HG03064 (cell line): ENCODE data around the gene CFAP54.
"Not testable (repeated sequence)": the region's sequence is repeated elsewhere in the genome, so short reads cannot be mapped to it uniquely, and the experiment has no call there.

Experiments used
- ATAC-seq: cut with Tn5 transposase; IDR thresholded peaks from one replicate; pipeline ENCODE4 v1.9.1; 2021; ENCODE audit warnings: low read depth; ENCODE audit not compliant: unreplicated experiment

CFAP54 gene

DNA sequence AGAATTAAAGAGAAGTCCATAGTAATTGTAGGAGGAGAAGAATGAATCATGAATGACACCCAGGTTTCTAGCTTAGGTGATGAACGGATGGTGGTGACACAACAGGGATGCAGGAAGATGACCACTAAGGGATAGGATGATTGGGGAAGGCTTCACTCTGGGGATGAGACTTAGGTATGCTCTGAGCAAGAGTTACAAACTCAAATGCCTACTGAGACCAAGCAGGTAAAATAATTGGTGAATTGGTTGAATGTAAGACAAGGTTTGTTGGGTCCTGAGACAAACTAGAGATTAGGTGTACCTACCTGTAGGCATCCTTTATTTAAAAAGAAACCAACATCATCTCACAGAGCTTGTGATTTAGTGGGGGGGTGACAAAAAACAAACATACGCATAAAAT, 116.3 kb downstream of the CFAP54 start:
- no peak for ATAC-seq

- no peak for ATAC-seq
Observed at GRCh38 chr12:96606134-96606533, 116.8 kb downstream of the CFAP54 start.

GRCh38 chr12:96606644-96607043, 117.3 kb downstream of the CFAP54 start:
- no peak for ATAC-seq

- no peak for ATAC-seq
Observed at GRCh38 chr12:96617178-96617577, 127.8 kb downstream of the CFAP54 start.

- no peak for ATAC-seq
Observed at GRCh38 chr12:96623155-96623554, 133.8 kb downstream of the CFAP54 start.

DNA sequence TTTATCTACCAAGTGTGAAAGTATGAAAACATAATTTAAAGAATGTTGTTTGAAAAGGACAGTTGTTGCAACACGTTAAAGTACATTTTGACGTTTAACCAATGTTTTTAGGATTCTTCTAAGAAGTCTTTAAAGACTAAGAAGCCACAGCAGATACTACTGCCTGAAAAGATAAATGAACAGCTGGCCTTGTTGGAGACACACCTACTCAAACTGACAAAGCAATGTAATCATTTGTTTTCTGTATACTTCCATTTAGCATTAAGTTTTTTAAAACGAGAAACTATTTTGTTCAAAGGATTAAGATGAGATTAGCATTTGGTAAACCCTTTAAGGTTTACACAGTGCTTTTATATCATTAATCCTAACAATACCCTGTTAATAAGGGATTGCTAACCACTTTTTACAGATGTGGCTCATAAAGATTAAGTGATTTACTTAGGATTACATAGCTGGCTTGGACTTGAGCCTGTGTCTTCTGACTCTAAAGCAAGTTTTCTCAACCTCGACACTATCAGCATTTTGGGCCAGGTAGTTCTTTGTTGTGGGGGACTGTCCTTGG, 134.4 kb downstream of the CFAP54 start:
- ATAC-seq: no peak

DNA sequence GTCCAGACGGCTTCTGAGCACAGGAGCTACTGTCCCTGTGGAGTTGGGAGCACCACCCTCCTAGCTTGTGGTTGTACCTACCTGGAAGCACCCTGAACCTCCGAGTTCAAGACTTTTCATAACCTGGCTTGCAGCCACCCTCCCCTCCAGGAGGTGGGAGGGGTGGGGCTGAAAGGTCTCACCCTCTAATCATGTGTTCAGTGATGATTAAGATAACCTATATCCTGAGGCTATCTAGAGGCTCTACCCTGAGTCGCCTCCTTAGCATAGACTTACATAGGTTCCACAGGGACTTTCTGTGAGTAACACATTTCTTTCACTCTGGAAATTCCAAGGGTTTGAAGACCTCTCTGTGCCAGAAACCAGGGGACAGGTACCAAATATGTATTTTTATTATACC, 146.5 kb downstream of the CFAP54 start:
- no peak for ATAC-seq

- ATAC-seq: no peak
Observed at GRCh38 chr12:96636895-96637294, 147.5 kb downstream of the CFAP54 start.

DNA sequence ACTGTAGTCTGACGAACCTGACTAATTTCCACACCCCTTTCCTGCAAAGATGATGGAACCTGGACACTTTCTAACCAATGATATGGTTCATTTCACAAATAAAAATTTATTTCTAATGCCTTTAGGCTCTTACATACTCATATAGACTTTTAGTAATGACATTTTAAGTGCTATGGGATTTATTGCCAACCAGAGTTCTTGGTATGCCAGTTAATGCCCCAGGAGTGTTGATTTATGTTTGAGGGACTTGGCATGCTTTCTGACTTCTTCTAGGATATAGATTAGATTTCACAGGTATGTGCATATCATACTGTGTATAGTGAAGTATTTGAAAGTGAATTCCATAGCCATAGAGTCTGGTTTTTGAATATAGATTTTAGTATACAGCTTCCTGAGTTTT, 159.5 kb downstream of the CFAP54 start:
- no peak for ATAC-seq

- ATAC-seq: no peak
Observed at GRCh38 chr12:96652870-96653269, 163.5 kb downstream of the CFAP54 start.

- ATAC-seq: no peak
Observed at GRCh38 chr12:96658075-96658474, 168.7 kb downstream of the CFAP54 start.

DNA sequence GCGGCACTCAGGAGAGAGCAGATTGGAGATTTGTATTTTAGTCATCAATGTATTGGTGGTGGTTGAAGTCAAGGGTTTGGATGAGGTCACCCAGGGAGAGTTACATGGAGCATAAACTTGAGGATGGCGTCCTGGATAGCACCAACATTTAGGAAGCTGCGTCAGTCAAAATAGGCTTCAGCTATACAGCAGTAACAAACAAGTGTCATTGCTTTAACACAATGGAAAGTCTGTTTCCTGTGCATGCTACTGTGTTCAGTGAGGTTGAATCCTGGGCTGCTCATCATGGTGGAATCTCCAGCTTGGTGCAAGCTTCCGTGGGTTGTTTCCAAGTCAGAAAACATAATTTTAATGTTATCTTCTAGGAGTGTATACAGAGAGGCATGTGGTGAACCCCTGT, 180.4 kb downstream of the CFAP54 start:
- ATAC-seq: no peak

DNA sequence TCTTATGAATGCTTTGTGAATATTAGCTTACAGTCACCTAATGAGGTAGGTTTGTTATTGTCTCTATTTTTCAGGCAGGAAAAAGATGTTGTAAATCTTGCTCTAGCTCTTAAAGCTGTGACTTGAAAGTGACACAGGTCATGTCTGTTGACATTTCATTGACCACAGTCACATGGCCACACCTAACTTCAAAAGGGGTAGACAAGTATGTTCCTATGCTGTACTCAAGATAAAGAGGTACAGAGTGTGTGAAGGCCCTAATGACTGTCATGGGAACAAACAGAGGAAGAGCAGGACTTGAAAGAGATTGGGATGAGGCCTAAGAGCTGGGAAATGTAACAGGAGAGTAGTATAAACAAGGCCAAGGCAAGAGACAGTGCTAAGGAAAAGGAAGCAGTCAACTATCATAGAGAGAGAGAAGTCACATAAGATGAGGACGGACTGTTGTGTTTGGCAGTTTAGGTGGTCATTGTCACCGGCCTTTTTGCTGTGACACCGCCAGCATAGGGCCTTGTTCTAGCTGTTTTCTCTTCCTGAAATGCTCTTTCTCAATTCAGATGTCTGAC, 181.0 kb downstream of the CFAP54 start:
- no peak for ATAC-seq

- ATAC-seq: not testable (repeated sequence)
Observed at GRCh38 chr12:96675519-96675918, 186.1 kb downstream of the CFAP54 start.

DNA sequence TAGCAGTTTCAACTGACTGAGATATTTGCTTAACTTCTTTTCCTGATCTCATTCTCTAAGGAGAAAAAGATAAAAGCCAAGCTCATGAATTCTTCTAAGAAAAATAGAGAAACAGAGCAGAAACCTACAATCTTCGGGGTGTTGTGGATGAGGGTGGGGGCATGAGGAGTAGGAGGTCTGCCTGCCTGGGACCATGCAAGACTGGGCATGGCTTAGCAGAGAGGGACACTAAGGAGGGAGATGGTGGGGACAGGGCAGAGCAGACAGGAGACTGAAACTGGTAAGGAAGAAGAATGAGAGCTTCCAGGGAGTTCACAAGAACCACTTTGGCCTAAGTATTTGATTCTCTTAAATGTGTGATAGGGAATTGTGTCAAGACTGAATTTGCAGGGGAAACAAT, 188.0 kb downstream of the CFAP54 start:
- ATAC-seq: no peak

DNA sequence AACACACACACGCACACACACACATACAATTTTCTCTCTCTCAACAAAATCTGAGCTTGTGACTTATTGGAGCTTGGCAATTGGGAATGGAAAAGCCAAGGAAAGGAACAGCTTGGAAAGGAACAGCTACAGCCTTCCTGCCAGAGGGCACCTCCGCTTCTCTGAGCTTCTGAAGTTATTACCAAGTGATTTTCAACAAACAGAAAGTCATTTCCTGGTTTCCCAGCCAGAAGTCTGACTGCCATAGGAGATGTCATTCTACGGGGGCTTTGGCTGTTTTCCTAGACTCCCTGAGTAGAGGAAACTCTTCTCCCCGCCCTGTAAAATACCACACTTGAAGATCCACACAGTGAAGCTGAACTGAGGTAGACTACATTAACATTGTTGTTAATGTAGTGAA, 198.3 kb downstream of the CFAP54 start:
- no peak for ATAC-seq

- no peak for ATAC-seq
Observed at GRCh38 chr12:96698521-96698920, 209.1 kb downstream of the CFAP54 start.

- ATAC-seq: no peak
Observed at GRCh38 chr12:96698965-96699364, 209.6 kb downstream of the CFAP54 start.

DNA sequence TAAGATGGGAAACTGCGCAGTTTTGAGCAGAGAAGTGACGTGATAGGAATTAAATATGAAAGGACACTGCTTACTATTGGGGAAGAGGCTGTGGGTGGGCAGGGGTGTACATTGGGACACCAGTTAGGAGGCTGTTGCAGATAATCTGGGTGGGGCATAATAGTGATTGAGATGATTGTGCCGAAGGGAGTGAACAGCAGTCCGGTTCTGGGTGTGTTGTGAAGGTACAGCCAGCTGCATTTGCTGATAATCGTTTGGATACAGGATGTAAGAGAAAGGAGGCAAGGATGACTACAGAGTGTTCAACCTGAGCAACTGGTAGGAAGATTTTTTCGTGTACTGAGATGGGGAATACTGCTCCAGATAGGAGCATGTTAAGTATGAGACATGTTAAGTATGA, 212.5 kb downstream of the CFAP54 start:
- no peak for ATAC-seq

DNA sequence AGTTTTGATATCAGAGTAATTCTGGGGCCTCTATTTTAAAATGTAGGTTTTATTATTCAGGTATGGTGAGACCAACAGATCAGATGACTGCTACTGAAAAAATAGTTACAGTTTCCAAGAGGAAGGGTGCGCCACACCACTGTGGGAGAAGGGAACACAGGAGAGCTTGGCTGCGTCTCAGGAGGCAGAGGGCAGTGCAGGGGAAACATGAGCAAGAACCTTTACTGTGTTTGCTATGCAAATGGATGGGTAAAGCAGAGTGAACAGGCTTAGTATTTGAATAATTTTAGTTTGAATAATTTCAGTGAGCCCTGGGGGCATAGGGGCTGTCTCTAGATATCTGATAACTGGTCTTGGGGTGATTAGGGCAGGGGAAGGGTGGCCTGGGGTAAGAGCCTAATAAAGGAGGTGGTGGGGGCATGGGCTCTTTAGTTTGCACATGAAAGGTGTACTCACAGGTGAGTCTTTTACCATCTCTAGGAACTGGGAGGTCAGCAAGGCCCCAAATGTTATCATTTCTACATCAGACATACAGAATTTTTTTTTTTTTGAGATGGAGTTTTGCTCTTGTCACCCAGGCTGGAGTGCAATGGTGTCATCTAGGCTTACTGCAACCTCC, 220.9 kb downstream of the CFAP54 start:
- no peak for ATAC-seq

GRCh38 chr12:96711364-96711763, 222.0 kb downstream of the CFAP54 start:
- no peak for ATAC-seq

- ATAC-seq: no peak
Observed at GRCh38 chr12:96714199-96714598, 224.8 kb downstream of the CFAP54 start.
